GM12878 (cell line): ENCODE data around the gene C17orf58.

Experiments used
- CEBPZ ChIP-seq: fragments of 150-350 bp; IDR thresholded peaks from 2 replicates; pipeline ENCODE4 v1.6.1; 2016; ENCODE audit warnings: low read depth, low read length
- CHD2 ChIP-seq: IDR thresholded peaks from 2 replicates; pipeline ENCODE4 v1.6.1; 2011; ENCODE audit warnings: low read depth, low read length, improper control_type of control experiment, borderline replicate concordance
- CTCF ChIP-seq, 3 experiments: IDR thresholded peaks in 2 of 3; conservative IDR thresholded peaks in 1 of 3; 2 replicates each; pipeline ENCODE4 v1.5.1; 2011; ENCODE audit warnings: low read depth in 3 of 3, low read length in 3 of 3, mild to moderate bottlenecking in 3 of 3, control low read depth in 2 of 3, moderate library complexity in 2 of 3, inconsistent platforms in 1 of 3, mixed read lengths in 1 of 3; ENCODE audit not compliant: control insufficient read depth in 2 of 3, insufficient read depth in 1 of 3; ENCODE audit errors: extremely low read depth in 1 of 3
- EZH2 ChIP-seq: IDR thresholded peaks from 2 replicates; pipeline ENCODE4 v1.6.1; 2012; ENCODE audit warnings: low read depth, mild to moderate bottlenecking, control low read depth, inconsistent platforms, low read length, borderline replicate concordance; ENCODE audit not compliant: control insufficient read depth
- IRF5 ChIP-seq: fragments of 450-650 bp; IDR thresholded peaks from 2 replicates; pipeline ENCODE4 v1.6.1; 2017; ENCODE audit warnings: borderline replicate concordance
- MAX ChIP-seq: IDR thresholded peaks from 2 replicates; pipeline ENCODE4 v1.6.1; 2012; ENCODE audit warnings: low read depth, low read length, improper control_type of control experiment
- NFXL1 ChIP-seq: fragments of 450-650 bp; IDR thresholded peaks from 2 replicates; pipeline ENCODE4 v1.6.1; 2017; ENCODE audit warnings: antibody characterized with exemption, mild to moderate bottlenecking, borderline replicate concordance
- SPI1 ChIP-seq: IDR thresholded peaks from 2 replicates; pipeline ENCODE4 v1.6.1; 2011; ENCODE audit warnings: low read depth, mild to moderate bottlenecking, low read length, moderate library complexity, borderline replicate concordance; ENCODE audit not compliant: insufficient read depth

GRCh38 chr17:67999291-67999911, 3.1 kb upstream of the C17orf58 start:
- TF ChIP-seq IRF5, result no peak
- TF ChIP-seq NFXL1, result no peak
- no peak for TF ChIP-seq CHD2
- TF ChIP-seq EZH2, result no peak
- TF ChIP-seq MAX, result no peak
- TF ChIP-seq CTCF (IDR thresholded peaks at IDR 0.05 in 2 of 3, conservative IDR thresholded peaks at IDR 0.05 in 1 of 3; ENCODE audit: control insufficient read depth in 2 of 3, extremely low read depth in 1 of 3, insufficient read depth in 1 of 3, low read depth in 3 of 3, low read length in 3 of 3), result no peak
- no peak for TF ChIP-seq SPI1
- TF ChIP-seq CEBPZ, result no peak
